EL (cell line): ENCODE results near the gene RND3.

Source experiments
- DNase-seq: peaks from one replicate; pipeline ENCODE4 v3.0.0-alpha.2; 2016

RND3 gene

GRCh38 chr2:150487537-150488429 is at the start of gene RND3:
RND3 (minus strand) TSS chr2:150487667; CDS start chr2:150487417, 250 bp downstream.
- DNase-seq = peak; percentile 99

- DNase-seq = no peak
Observed at GRCh38 chr2:150535176-150535575, 47.7 kb upstream of the RND3 start.

- DNase-seq = peak; percentile 72
Observed at GRCh38 chr2:150532879-150533278, 45.4 kb upstream of the RND3 start.

GRCh38 chr2:150532020-150532419 is 44.6 kb upstream of the RND3 start:
- DNase-seq = no peak

GRCh38 chr2:150531591-150531990 is 44.1 kb upstream of the RND3 start:
- peak; percentile 49 for DNase-seq

- no peak for DNase-seq
Observed at GRCh38 chr2:150530168-150530567, 42.7 kb upstream of the RND3 start.

- peak; percentile 92 for DNase-seq
Observed at GRCh38 chr2:150528861-150529801, 41.7 kb upstream of the RND3 start.

- peak; percentile 95 for DNase-seq
Observed at GRCh38 chr2:150526827-150527226, 39.4 kb upstream of the RND3 start.

GRCh38 chr2:150526006-150526405 is 38.5 kb upstream of the RND3 start:
- DNase-seq = no peak

- no peak for DNase-seq
Observed at GRCh38 chr2:150522269-150522668, 34.8 kb upstream of the RND3 start.

GRCh38 chr2:150520887-150521664 is 33.6 kb upstream of the RND3 start:
- DNase-seq = peak; percentile 82

- DNase-seq = no peak
Observed at GRCh38 chr2:150520033-150520432, 32.6 kb upstream of the RND3 start.

GRCh38 chr2:150517951-150518680 is 30.6 kb upstream of the RND3 start:
- DNase-seq = peak; percentile 62

GRCh38 chr2:150513647-150514046 is 26.2 kb upstream of the RND3 start:
- peak; percentile 62 for DNase-seq

- DNase-seq = no peak
Observed at GRCh38 chr2:150508497-150509137, 21.1 kb upstream of the RND3 start.

GRCh38 chr2:150507071-150507470 is 19.6 kb upstream of the RND3 start:
- DNase-seq = no peak

- no peak for DNase-seq
Observed at GRCh38 chr2:150505178-150505577, 17.7 kb upstream of the RND3 start.

- peak; percentile 97 for DNase-seq
Observed at GRCh38 chr2:150495993-150496627, 8.6 kb upstream of the RND3 start.

GRCh38 chr2:150495001-150495400 is 7.5 kb upstream of the RND3 start:
- DNase-seq = no peak

GRCh38 chr2:150494234-150494945 is 6.9 kb upstream of the RND3 start:
- DNase-seq = no peak
